Peyer's patch (tissue), 4 donors: ENCODE results near the gene IRAK2.

Experiments
- POLR2A ChIP-seq, 2 donors: fragments of 450-650 bp; IDR thresholded peaks; one replicate each; pipeline ENCODE4 v1.5.1; 2017; ENCODE audit warnings: antibody characterized with exemption in 2 of 2, mild to moderate bottlenecking in 2 of 2, moderate library complexity in 2 of 2
- TF ChIP-seq, protein P1 (sequence below), 6 experiments: fragments of 450-650 bp in 4 of 6; fragments of 200-600 bp in 2 of 6; sonication (generic) in 1 of 6; IDR thresholded peaks; one replicate each; pipeline ENCODE4 v1.5.1; 2017 to 2019; ENCODE audit warnings: antibody characterized with exemption in 6 of 6, mild to moderate bottlenecking in 3 of 6, moderate library complexity in 1 of 6

DNA sequence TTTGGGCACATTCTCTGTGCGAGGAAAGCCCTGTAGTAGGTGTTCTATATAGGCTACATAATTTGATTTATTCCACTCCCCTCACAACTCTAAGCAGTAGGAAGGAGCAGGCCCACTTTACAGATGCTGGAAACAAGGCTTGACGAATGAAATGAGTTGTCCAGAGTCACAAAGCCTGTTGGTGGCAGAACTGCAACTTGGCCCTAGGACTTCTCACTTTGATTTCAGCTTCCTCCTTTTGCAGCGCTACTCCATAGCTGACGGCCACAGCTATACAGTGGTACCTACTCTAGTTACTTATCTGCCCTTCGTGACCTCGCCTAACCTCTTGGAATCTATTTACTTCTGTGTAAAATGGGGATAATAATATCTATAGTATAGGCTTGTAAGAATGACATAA is 2.5 kb upstream of the IRAK2 start:
- TF ChIP-seq, protein P1, sequence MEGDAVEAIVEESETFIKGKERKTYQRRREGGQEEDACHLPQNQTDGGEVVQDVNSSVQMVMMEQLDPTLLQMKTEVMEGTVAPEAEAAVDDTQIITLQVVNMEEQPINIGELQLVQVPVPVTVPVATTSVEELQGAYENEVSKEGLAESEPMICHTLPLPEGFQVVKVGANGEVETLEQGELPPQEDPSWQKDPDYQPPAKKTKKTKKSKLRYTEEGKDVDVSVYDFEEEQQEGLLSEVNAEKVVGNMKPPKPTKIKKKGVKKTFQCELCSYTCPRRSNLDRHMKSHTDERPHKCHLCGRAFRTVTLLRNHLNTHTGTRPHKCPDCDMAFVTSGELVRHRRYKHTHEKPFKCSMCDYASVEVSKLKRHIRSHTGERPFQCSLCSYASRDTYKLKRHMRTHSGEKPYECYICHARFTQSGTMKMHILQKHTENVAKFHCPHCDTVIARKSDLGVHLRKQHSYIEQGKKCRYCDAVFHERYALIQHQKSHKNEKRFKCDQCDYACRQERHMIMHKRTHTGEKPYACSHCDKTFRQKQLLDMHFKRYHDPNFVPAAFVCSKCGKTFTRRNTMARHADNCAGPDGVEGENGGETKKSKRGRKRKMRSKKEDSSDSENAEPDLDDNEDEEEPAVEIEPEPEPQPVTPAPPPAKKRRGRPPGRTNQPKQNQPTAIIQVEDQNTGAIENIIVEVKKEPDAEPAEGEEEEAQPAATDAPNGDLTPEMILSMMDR (IDR thresholded peaks at IDR 0.05) = no peak
- no peak for TF ChIP-seq POLR2A (IDR thresholded peaks at IDR 0.05)
